WI38 (cell line): ENCODE measurements around the gene INO80D.
"Not testable (repeated sequence)": the region's sequence is repeated elsewhere in the genome, so short reads cannot be mapped to it uniquely, and the experiment has no call there.

Experiments used
- H3K4me3 ChIP-seq: 2 replicates; pipeline ENCODE4 v1.5.1; 2011; ENCODE audit warnings: low read depth, mild to moderate bottlenecking, control low read depth, low read length
- TF ChIP-seq, protein P1 (sequence below): IDR thresholded peaks from 2 replicates; pipeline ENCODE4 v1.5.1; 2012; ENCODE audit warnings: low read depth, mild to moderate bottlenecking, control low read depth, low read length

INO80D gene

GRCh38 chr2:205988274-205988673 is 97.7 kb downstream of the INO80D start:
- TF ChIP-seq, protein P1, sequence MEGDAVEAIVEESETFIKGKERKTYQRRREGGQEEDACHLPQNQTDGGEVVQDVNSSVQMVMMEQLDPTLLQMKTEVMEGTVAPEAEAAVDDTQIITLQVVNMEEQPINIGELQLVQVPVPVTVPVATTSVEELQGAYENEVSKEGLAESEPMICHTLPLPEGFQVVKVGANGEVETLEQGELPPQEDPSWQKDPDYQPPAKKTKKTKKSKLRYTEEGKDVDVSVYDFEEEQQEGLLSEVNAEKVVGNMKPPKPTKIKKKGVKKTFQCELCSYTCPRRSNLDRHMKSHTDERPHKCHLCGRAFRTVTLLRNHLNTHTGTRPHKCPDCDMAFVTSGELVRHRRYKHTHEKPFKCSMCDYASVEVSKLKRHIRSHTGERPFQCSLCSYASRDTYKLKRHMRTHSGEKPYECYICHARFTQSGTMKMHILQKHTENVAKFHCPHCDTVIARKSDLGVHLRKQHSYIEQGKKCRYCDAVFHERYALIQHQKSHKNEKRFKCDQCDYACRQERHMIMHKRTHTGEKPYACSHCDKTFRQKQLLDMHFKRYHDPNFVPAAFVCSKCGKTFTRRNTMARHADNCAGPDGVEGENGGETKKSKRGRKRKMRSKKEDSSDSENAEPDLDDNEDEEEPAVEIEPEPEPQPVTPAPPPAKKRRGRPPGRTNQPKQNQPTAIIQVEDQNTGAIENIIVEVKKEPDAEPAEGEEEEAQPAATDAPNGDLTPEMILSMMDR, result no peak
- no peak overlapping the region for H3K4me3 ChIP-seq

- H3K4me3 ChIP-seq, result not testable (repeated sequence)
These were observed 99.6 kb downstream of the INO80D start for GRCh38 chr2:205986334-205986733.

DNA sequence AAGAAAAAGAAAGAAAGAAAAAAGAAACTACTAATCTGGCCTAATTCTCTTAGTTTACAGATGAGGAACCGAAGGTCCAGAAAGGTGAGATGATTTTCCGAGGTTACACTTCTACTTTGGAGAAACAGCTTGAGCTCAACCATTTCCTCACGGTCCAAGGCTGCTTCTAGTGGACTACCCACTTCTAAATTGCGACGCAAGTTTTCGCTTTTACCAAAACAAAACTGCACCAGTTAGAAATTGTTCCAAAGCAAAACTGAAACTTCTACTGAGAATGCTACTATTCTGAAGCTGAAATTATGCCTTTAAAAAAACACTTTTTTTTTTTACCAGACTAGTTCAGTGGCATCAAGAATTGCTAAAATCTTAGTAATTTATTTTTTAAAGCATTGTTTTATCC is 101.6 kb downstream of the INO80D start:
- TF ChIP-seq, protein P1, result no peak
- H3K4me3 ChIP-seq, result no peak overlapping the region

DNA sequence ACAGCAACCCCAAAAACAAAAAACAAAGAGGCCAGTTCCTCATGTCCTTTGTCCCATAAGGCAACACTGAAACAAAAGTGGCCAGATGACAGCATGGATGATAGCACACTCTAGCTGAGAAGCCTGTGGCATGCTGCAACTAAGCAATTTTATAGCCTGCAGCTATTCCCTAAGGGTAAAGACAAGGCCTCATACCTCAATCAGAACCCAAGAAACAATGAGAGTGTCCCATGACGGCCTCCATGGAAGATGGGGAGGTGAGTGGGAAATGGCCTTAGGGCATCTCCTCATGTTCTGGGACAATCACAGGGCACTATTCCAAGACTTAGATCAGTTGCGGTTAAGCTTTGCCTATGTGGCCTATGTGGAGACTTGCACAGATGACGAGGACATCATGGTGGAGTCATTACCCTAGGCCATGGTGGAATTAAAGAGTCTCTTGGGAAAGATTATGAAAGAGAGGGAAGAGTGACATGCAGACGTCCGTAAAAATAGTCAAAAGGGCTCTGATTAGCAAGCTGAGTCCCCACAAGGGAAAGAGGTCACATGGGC is 103.1 kb downstream of the INO80D start:
- TF ChIP-seq, protein P1, result no peak
- H3K4me3 ChIP-seq, result no peak overlapping the region

DNA sequence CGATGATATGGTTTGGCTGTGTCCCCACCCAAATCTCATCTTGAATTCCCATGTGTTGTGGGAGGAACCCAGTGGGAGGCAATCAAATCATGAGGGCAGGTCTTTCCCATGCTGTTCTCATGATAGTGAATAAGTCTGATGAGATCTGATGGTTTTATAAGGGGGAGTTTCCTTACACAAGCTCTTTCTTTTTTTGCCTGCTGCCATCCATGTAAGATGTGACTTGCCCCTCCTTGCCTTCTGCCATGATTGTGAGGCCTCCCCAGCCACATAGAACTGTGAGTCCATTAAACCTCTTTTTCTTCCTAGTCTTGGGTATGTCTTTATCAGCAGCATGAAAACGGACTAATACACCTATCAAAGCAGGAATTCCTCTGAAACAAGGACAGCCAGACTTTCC is 107.2 kb downstream of the INO80D start:
- not testable (repeated sequence) for H3K4me3 ChIP-seq

DNA sequence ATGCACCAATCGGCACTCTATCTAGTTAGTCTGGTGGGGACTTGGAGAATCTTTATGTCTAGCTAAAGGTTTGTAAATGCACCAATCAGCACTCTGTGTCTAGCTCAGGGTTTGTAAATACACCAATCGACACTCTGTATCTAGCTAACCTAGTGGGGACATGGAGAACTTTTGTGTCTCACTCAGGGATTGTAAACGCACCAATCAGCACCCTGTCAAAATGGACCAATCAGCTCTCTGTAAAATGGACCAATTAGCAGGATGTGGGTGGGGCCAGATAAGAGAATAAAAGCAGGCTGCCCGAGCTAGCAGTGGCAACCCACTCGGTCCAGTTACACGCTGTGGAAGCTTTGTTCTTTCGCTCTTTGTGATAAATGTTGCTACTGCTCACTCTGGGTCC is 108.3 kb downstream of the INO80D start:
- not testable (repeated sequence) for H3K4me3 ChIP-seq

DNA sequence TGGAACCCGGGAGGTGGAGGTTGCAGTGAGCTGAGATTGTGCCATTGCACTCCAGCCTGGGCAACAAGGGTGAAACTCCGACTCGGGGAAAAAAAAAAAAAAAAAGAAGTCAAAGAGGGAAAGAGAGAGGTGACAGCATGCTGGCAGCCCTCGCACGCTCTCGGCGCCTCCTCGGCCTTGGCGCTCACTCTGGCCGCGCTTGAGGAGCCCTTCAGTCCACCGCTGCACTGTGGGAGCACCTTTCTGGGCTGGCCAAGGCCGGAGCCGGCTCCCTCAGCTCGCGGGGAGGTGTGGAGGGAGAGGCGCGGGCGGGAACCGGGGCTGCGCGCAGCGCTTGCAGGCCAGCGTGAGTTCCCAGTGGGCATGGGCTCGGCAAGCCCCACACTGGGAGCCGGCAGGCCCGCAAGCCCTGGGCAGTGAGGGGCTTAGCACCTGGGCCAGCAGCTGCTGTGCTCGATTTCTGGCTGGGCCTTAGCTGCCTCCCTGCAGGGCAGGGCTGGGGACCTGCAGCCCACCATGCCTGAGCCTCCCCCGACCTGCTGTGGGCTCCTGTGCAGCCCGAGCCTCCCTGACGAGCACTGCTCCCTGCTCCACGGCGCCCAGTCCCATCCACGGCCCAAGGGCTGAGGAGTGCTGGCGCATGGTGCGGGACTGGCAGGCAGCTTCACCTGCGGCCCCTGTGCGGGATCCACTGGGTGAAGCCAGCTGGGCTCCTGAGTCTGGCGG is 108.9 kb downstream of the INO80D start:
- not testable (repeated sequence) for H3K4me3 ChIP-seq

DNA sequence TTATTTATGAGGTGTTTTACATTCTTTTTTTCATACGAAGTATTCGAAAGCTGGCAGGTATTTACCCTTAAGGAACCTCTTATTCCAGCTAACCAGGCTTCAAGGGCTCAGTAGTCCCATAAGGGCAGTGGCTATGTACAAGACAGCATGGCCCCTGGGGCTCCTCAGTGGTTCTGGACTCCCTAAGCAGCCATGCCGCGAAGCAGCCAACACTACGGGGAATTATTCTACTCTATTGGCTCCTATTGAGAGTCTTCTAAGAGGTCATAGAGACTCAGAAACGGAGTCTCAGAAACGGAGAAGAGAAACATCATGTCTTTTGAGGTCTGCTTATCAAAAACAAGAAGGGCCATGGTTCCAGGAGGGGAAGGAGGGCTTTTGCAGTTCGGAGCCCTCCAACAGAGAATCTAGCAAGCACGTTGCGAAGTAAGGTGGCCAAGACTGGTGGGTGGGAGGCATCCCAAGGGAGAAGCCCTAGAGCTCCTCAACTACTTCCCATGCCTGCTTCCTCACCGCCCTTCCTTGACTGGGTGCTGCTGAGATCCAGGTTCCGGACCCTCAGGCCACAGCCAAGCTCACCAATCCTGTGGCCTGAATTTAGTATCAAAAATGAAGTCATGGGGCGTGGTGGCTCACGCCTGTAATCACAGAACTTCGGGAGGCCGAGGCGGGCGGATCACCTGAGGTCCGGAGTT is 109.7 kb downstream of the INO80D start:
- TF ChIP-seq, protein P1, result no peak
- H3K4me3 ChIP-seq, result no peak overlapping the region

GRCh38 chr2:205975082-205975949 is 110.7 kb downstream of the INO80D start:
- TF ChIP-seq, protein P1, result no peak
- H3K4me3 ChIP-seq, result no peak overlapping the region
